ENCODE data around the gene ASCC1. TPM values are rescaled to one million over a fixed set of nuclear protein-coding genes. Genes with fewer than 3 reads are reported as not detected.

ASCC1 gene
- total and polyA plus RNA-seq, 2 donors (not counting 3 experiments of a cell fraction or from before 2014, with no cell fraction given): 16.0 to 24.9 TPM

GRCh38 chr10:72083790-72084459 is 132.2 kb downstream of the ASCC1 start:
- no peaks in the 10 kb centered on the region for H3K9me3 ChIP-seq (replicated peaks; ENCODE audit: control insufficient read depth, insufficient read depth, low read length)
- TF ChIP-seq POLR2AphosphoS5 (IDR thresholded peaks at IDR 0.05; ENCODE audit: insufficient read depth, low read depth, low read length): no peak
- TF ChIP-seq GATA2 (IDR thresholded peaks at IDR 0.05; ENCODE audit: insufficient read depth, insufficient read length, low read depth, low read length): no peak
- no peak for TF ChIP-seq MYC (IDR thresholded peaks at IDR 0.05; ENCODE audit: low read depth, low read length)
- no peak for TF ChIP-seq POLR2A (IDR thresholded peaks at IDR 0.05; ENCODE audit: low read depth, low read length)
- no peak for TF ChIP-seq CTCF (IDR thresholded peaks at IDR 0.05; ENCODE audit: extremely low read depth in 1 of 2, insufficient read depth in 1 of 2, low read depth in 1 of 2, low read length in 2 of 2)
- TF ChIP-seq FOS (IDR thresholded peaks at IDR 0.05; ENCODE audit: borderline replicate concordance, insufficient read depth, low read length): no peak
- no peak for TF ChIP-seq EZH2 (IDR thresholded peaks at IDR 0.05; ENCODE audit: borderline replicate concordance, low read depth, low read length, severe bottlenecking)
- TF ChIP-seq JUN (IDR thresholded peaks at IDR 0.05; ENCODE audit: borderline replicate concordance, insufficient read depth, insufficient read length, low read depth): no peak
- no peak for TF ChIP-seq MAX (IDR thresholded peaks at IDR 0.05; ENCODE audit: insufficient read depth, insufficient read length)
- H3K4me3 ChIP-seq (replicated peaks in 1 of 3; ENCODE audit: insufficient read depth in 1 of 3, low read depth in 1 of 3, low read length in 3 of 3): no peak overlapping the region
- no peak overlapping the region for H3K9ac ChIP-seq (replicated peaks; ENCODE audit: extremely low read depth, insufficient read depth, low read length)
- BruUV-seq (replicated peaks): no TSS peak
- POLR2A ChIA-PET: no interaction called here
- peaks cover 9% of the 10 kb centered on the region for H3K4me1 ChIP-seq (ENCODE audit: control insufficient read depth, extremely low read depth, insufficient read depth, low read length)
- H3K9me1 ChIP-seq (replicated peaks; ENCODE audit: control insufficient read depth, extremely low read depth, insufficient read depth, low read length): no peaks in the 10 kb centered on the region
- no peaks in the 10 kb centered on the region for H3K79me2 ChIP-seq (ENCODE audit: control insufficient read depth, insufficient read depth, low read length)
- intact Hi-C loops (cut with micrococcal nuclease) (no loop called here), dilution Hi-C loops (cut with MboI; ENCODE audit: extremely low pct_ligation_motif_present, low sequenced_read_pairs) (no loop called here)
- no peak overlapping the region for H3K4me2 ChIP-seq (ENCODE audit: insufficient read depth, low read length)
- H3K27me3 ChIP-seq (ENCODE audit: control insufficient read depth in 2 of 2, insufficient read depth in 2 of 2, low read length in 2 of 2): peaks cover 18 to 23% of the 10 kb centered on the region in 2 experiments
- no peaks in the 10 kb centered on the region for H4K20me1 ChIP-seq (replicated peaks; ENCODE audit: control insufficient read depth, extremely low read depth, insufficient read depth, low read length)
- DNase-seq (ENCODE audit: low read depth, low spot score): no peak
- H3K27ac ChIP-seq (ENCODE audit: insufficient read depth, low read depth, low read length): no peak overlapping the region
- FAIRE-seq: no peak
- CTCF ChIA-PET: interaction anchor here (0.6 to 1.8 kb wide), 3 partner anchors 11 to 42 kb away, joined by 3 to 4 read pairs (median 4); no protein-coding TSS in a partner anchor
- no peak overlapping the region for H2AFZ ChIP-seq (ENCODE audit: low read depth, low read length)
- H3K36me3 ChIP-seq (ENCODE audit: control insufficient read depth in 2 of 2, extremely low read depth in 1 of 2, insufficient read depth in 2 of 2, low read length in 2 of 2): no peaks in the 10 kb centered on the region
